Transverse colon (tissue), 4 donors: ENCODE measurements around the gene WWP2. TPM values are rescaled to one million over a fixed set of nuclear protein-coding genes. Genes with fewer than 3 reads are reported as not detected.

Experiments
- DNase-seq: peaks from one replicate; pipeline ENCODE4 v3.0.0-alpha.2; 2019
- H3K27ac ChIP-seq, 4 donors: fragments of 200-600 bp; sonication (generic); 2 replicates each; pipeline ENCODE4 v1.5.1; 2016 to 2018; ENCODE audit warnings: inconsistent platforms in 4 of 4
- H3K27me3 ChIP-seq: fragments of 200-600 bp; sonication (generic); 2 replicates; pipeline ENCODE4 v1.5.1; 2017; ENCODE audit warnings: inconsistent platforms
- H3K36me3 ChIP-seq, 4 donors: fragments of 200-600 bp; sonication (generic); 2 replicates each; pipeline ENCODE4 v1.5.1; 2017 to 2019; ENCODE audit warnings: inconsistent platforms in 4 of 4
- H3K4me1 ChIP-seq, 4 donors: fragments of 200-600 bp; sonication (generic); 2 replicates each; pipeline ENCODE4 v1.5.1; 2017 to 2020; ENCODE audit warnings: inconsistent platforms in 4 of 4
- H3K4me3 ChIP-seq, 4 donors: fragments of 200-600 bp; sonication (generic); 1 replicate in 1 of 4; 2 replicates in 3 of 4; pipeline versions ENCODE4 v1.5.1 to v1.6.1; 2017 to 2019; ENCODE audit warnings: inconsistent platforms in 4 of 4
- H3K9me3 ChIP-seq, 2 donors: fragments of 200-600 bp; sonication (generic); 2 replicates each; pipeline ENCODE4 v1.5.1; 2017 to 2019; ENCODE audit warnings: inconsistent platforms in 2 of 2
- EP300 ChIP-seq: sonication (generic); formaldehyde crosslinking; IDR thresholded peaks from one replicate; pipeline ENCODE4 v1.6.1; 2017; ENCODE audit warnings: antibody characterized with exemption, low read depth
- POLR2A ChIP-seq: fragments of 450-650 bp; IDR thresholded peaks from one replicate; pipeline ENCODE4 v1.6.1; 2016; ENCODE audit warnings: antibody characterized with exemption, mild to moderate bottlenecking, moderate library complexity
- POLR2AphosphoS5 ChIP-seq, 3 donors: sonication (generic); formaldehyde crosslinking; IDR thresholded peaks; one replicate each; pipeline ENCODE4 v1.6.1; 2016; ENCODE audit warnings: antibody characterized with exemption in 3 of 3
- WGBS, 2 donors: methylation state at CpG; one replicate each; pipeline ENCODE4 v1.1.5; 2018; ENCODE audit warnings: low coverage in 1 of 2; 5-methylcytosine and 5-hydroxymethylcytosine counted together
- in situ Hi-C, 4 donors: fragments of 200-750 bp; cut with MboI; loops; one replicate each; pipeline versions ENCODE4 v1.15.0 to v1.15.1; 2017; ENCODE audit warnings: low sequenced_read_pairs in 3 of 4, low pct_ligation_motif_present in 1 of 4, low pct_unique_long_range_greater_than_20kb in 1 of 4
- intact Hi-C: fragments of 100-400 bp; cut with DNase I; formaldehyde crosslinking; loops from one replicate; pipeline ENCODE4 v1.15.1; 2023; ENCODE audit warnings: low total_unique reads
- total RNA-seq, 4 donors: library from RNA; depleted of rRNA; stranded (reverse); fragments of >200 nt; gene quantifications; one replicate each; pipeline ENCODE4 v1.1.0, GENCODE V29; 2016
- TF ChIP-seq, protein P1 (sequence below), 5 experiments: fragments of 200-600 bp in 3 of 5; fragments of 450-650 bp in 2 of 5; sonication (generic) in 3 of 5; IDR thresholded peaks; 1 replicate in 2 of 5; 2 replicates in 3 of 5; pipeline ENCODE4 v1.5.1; 2016 to 2017; ENCODE audit warnings: antibody characterized with exemption in 5 of 5, inconsistent platforms in 3 of 5, mild to moderate bottlenecking in 2 of 5, moderate library complexity in 1 of 5

Gene WWP2
- total RNA-seq, 4 donors from 2014 or later, result 66.8 to 157 (median 73.7) TPM

DNA sequence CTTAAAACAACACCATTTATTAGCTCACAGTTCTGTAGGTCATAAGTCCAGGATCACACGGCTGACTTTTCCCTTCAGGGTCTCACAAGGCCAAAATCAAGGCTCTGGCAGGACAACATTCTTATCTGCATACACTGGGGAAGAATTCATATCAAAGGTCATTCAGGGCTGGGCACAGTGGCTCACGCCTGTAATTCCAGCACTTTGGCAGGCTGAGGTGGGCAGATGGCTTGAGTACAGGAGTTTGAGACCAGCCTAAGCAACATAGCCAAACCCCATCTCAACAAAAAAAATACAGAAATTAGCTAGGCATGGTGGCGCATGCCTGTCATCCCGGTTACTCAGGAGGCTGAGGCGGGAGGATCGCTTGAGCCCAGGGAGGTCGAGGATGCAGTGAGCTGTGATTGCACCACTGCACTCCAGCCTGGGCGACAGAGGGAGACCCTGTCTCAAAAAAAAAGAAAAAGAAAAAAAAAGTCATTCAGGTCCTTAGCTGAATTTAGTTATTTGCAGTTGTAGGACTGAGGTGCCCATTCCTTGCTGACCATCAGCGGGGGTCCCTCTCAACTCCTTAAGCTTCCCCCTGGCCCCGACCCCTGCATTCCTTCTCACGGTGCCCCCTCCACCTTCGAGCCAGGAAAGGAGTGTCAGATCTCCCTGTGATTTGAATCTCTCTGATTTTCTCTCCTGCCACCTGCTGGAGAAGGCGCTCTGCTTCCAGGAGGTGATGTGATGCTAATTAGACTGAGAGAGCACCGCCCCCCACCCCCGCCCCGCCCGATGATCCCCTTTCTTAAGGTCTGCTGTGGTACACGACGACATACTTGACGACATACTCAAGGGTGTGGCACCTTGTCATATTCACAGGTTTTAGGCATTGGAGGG lies 97.2 kb downstream of the WWP2 start:
- Histone ChIP-seq H3K4me3 (no peak overlapping the region), H3K4me1 (peaks cover 17 to 53% (median 33%) of the 10 kb centered on the region in 4 donors), H3K9me3 (no peaks in the 10 kb centered on the region), H3K36me3 (no peaks in the 10 kb centered on the region), H3K27ac (peak overlapping the region; percentile 80 to 83 (median 82)), H3K27me3 (no peaks in the 10 kb centered on the region)
- intact Hi-C loops, result no loop called here
- in situ Hi-C loops, result no loop called here
- TF ChIP-seq POLR2AphosphoS5 (IDR thresholded peaks at IDR 0.05) (peak in 1 of 3 donors; percentile 11), POLR2A (no peak), EP300 (no peak)
- TF ChIP-seq, protein P1, sequence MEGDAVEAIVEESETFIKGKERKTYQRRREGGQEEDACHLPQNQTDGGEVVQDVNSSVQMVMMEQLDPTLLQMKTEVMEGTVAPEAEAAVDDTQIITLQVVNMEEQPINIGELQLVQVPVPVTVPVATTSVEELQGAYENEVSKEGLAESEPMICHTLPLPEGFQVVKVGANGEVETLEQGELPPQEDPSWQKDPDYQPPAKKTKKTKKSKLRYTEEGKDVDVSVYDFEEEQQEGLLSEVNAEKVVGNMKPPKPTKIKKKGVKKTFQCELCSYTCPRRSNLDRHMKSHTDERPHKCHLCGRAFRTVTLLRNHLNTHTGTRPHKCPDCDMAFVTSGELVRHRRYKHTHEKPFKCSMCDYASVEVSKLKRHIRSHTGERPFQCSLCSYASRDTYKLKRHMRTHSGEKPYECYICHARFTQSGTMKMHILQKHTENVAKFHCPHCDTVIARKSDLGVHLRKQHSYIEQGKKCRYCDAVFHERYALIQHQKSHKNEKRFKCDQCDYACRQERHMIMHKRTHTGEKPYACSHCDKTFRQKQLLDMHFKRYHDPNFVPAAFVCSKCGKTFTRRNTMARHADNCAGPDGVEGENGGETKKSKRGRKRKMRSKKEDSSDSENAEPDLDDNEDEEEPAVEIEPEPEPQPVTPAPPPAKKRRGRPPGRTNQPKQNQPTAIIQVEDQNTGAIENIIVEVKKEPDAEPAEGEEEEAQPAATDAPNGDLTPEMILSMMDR (IDR thresholded peaks at IDR 0.05), result peak; percentile 32 to 52 (median 44)
- peak; percentile 75 for DNase-seq
- 48 to 51% methylated on average over 9 to 20 of the region's 20 CpGs for WGBS, 2 donors

GRCh38 chr16:69860233-69861231 lies 98.4 kb downstream of the WWP2 start:
- WGBS, 2 donors, result 86 to 89% methylated on average over 1 to 9 of the region's 9 CpGs
- Histone ChIP-seq H3K4me1 (peaks cover 17 to 53% (median 33%) of the 10 kb centered on the region in 4 donors), H3K27ac (peak overlapping the region; percentile 80 to 83 (median 82)), H3K36me3 (no peaks in the 10 kb centered on the region), H3K9me3 (no peaks in the 10 kb centered on the region), H3K27me3 (no peaks in the 10 kb centered on the region), H3K4me3 (peak overlapping the region in 1 of 4 donors; percentile 33)
- intact Hi-C loops, result no loop called here
- in situ Hi-C loops, result no loop called here
- peak; percentile 23 for DNase-seq
- TF ChIP-seq POLR2AphosphoS5 (IDR thresholded peaks at IDR 0.05) (peak in 1 of 3 donors; percentile 54), POLR2A (no peak)
- TF ChIP-seq, protein P1 (IDR thresholded peaks at IDR 0.05), result no peak

DNA sequence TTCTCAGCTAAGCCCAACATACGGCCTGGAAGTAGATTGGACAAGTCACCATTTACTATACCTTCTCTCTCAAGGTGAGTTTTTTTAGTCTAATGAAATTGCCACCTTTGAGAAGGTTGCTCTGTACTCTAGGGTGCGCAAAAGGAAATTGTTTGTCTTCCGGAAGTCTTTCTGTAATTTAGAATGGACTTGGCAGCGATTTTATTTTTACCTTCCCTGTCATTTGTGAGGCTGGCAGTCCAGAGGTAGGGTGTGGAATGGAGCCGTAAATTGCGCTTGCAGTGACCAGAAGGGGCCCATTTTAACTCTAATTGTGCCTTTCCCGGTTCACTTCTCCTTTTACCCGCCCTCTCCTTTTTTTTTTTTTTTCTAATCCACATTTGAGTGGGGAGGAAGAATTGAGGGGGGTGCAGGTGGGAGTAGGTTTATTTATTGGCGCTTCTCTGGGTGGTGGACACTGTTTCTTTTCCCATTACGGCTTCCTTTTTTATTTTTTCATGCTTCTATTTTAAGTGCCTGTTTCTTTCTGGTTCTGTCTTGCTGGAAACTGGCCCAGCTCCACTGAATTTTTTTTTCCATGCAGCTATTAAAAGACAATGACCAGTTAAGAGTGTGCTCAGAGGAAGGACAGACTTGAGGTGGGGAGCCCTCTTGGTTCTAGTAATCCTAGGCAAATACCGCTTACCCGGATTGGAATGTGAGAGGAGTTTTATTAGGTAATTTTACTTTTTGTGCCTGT lies 99.3 kb downstream of the WWP2 start:
- no peaks in the 10 kb centered on the region for H3K9me3 ChIP-seq
- 6 to 38% methylated on average over 9 to 12 of the region's 12 CpGs for WGBS, 2 donors
- intact Hi-C loops (no loop called here), in situ Hi-C loops (no loop called here)
- H3K27me3 ChIP-seq, result no peaks in the 10 kb centered on the region
- H3K4me3 ChIP-seq, result peak overlapping the region in 2 of 4 donors; percentile 9 to 33
- H3K27ac ChIP-seq, result peak overlapping the region; percentile 80 to 83 (median 82)
- H3K36me3 ChIP-seq, result no peaks in the 10 kb centered on the region
- peaks cover 17 to 53% (median 33%) of the 10 kb centered on the region in 4 donors for H3K4me1 ChIP-seq
- no peak for TF ChIP-seq POLR2AphosphoS5 (IDR thresholded peaks at IDR 0.05)
- peak; percentile 10 for TF ChIP-seq POLR2A
- TF ChIP-seq EP300, result no peak
- TF ChIP-seq, protein P1 (IDR thresholded peaks at IDR 0.05), result peak in 1 of 5 experiments; percentile 2
- DNase-seq, result peak; percentile 60
